ENCODE data around the gene RFTN1. TPM values are rescaled to one million over a fixed set of nuclear protein-coding genes. Genes with fewer than 3 reads are reported as not detected.
A peak's percentile ranks its signal among the peaks of the same experiment; 100 is the strongest.

The RFTN1 gene
- total and polyA plus RNA-seq, 2 donors (not counting 1 experiment from before 2014, with no cell fraction given) = 35.1 to 35.5 TPM

GRCh38 chr3:16536344-16536663, 22.8 kb upstream of the RFTN1 start:
- no peak for TF ChIP-seq CTCF (conservative IDR thresholded peaks at IDR 0.05 in 1 of 2, IDR thresholded peaks at IDR 0.05 in 1 of 2; ENCODE audit: low read depth in 1 of 2, low read length in 2 of 2)
- TF ChIP-seq EZH2 (IDR thresholded peaks at IDR 0.05; ENCODE audit: low read length, missing control alignments) = no peak
- no peak overlapping the region for H2AFZ ChIP-seq (ENCODE audit: low read length)
- no peak overlapping the region for H3K4me3 ChIP-seq (replicated peaks in 1 of 4; ENCODE audit: control extremely low read depth in 1 of 4, insufficient read depth in 1 of 4, low read depth in 3 of 4, low read length in 4 of 4)
- H3K27me3 ChIP-seq (ENCODE audit: control insufficient read depth, insufficient read depth, low read length) = peaks cover 13% of the 10 kb centered on the region
- DNase-seq (ENCODE audit: low read depth in 2 of 2) = no peak
- no peaks in the 10 kb centered on the region for H3K36me3 ChIP-seq (ENCODE audit: control insufficient read depth, insufficient read depth, low read length)
- H3K27ac ChIP-seq (ENCODE audit: insufficient read depth, low read length) = no peak overlapping the region
- H3K79me2 ChIP-seq (ENCODE audit: control insufficient read depth, insufficient read depth, low read length) = no peaks in the 10 kb centered on the region
- H3K4me1 ChIP-seq (ENCODE audit: control insufficient read depth, extremely low read depth, insufficient read depth, low read length) = no peaks in the 10 kb centered on the region
- H4K20me1 ChIP-seq (ENCODE audit: control insufficient read depth, extremely low read depth, insufficient read depth, low read length) = no peaks in the 10 kb centered on the region
- no peak overlapping the region for H3K4me2 ChIP-seq (ENCODE audit: extremely low read depth, insufficient read depth, low read length)
- H3K9me3 ChIP-seq (ENCODE audit: control insufficient read depth, insufficient read depth, low read depth, low read length) = no peaks in the 10 kb centered on the region
- H3K9ac ChIP-seq (ENCODE audit: insufficient read depth, low read length) = no peak overlapping the region

- H2AFZ ChIP-seq (ENCODE audit: low read length) = no peak overlapping the region
- H3K4me1 ChIP-seq (ENCODE audit: control insufficient read depth, extremely low read depth, insufficient read depth, low read length) = no peaks in the 10 kb centered on the region
- no peak for DNase-seq (ENCODE audit: low read depth in 2 of 2)
- H3K36me3 ChIP-seq (ENCODE audit: control insufficient read depth, insufficient read depth, low read length) = no peaks in the 10 kb centered on the region
- no peaks in the 10 kb centered on the region for H3K9me3 ChIP-seq (ENCODE audit: control insufficient read depth, insufficient read depth, low read depth, low read length)
- no peak overlapping the region for H3K9ac ChIP-seq (ENCODE audit: insufficient read depth, low read length)
- no peaks in the 10 kb centered on the region for H4K20me1 ChIP-seq (ENCODE audit: control insufficient read depth, extremely low read depth, insufficient read depth, low read length)
- H3K27me3 ChIP-seq (ENCODE audit: control insufficient read depth, insufficient read depth, low read length) = peaks cover 21% of the 10 kb centered on the region
- no peak overlapping the region for H3K27ac ChIP-seq (ENCODE audit: insufficient read depth, low read length)
- H3K4me3 ChIP-seq (replicated peaks in 1 of 4; ENCODE audit: control extremely low read depth in 1 of 4, insufficient read depth in 1 of 4, low read depth in 3 of 4, low read length in 4 of 4) = no peak overlapping the region
- TF ChIP-seq CTCF (conservative IDR thresholded peaks at IDR 0.05 in 1 of 2, IDR thresholded peaks at IDR 0.05 in 1 of 2; ENCODE audit: low read depth in 1 of 2, low read length in 2 of 2) = no peak
- no peak for TF ChIP-seq EZH2 (IDR thresholded peaks at IDR 0.05; ENCODE audit: low read length, missing control alignments)
- no peaks in the 10 kb centered on the region for H3K79me2 ChIP-seq (ENCODE audit: control insufficient read depth, insufficient read depth, low read length)
- H3K4me2 ChIP-seq (ENCODE audit: extremely low read depth, insufficient read depth, low read length) = no peak overlapping the region
Measured at GRCh38 chr3:16534640-16535262, 21.3 kb upstream of the RFTN1 start.

GRCh38 chr3:16533928-16534574, 20.6 kb upstream of the RFTN1 start:
- Histone ChIP-seq H3K36me3 (ENCODE audit: control insufficient read depth, insufficient read depth, low read length) (no peaks in the 10 kb centered on the region), H2AFZ (ENCODE audit: low read length) (no peak overlapping the region), H4K20me1 (ENCODE audit: control insufficient read depth, extremely low read depth, insufficient read depth, low read length) (no peaks in the 10 kb centered on the region), H3K9ac (ENCODE audit: insufficient read depth, low read length) (no peak overlapping the region), H3K4me1 (ENCODE audit: control insufficient read depth, extremely low read depth, insufficient read depth, low read length) (no peaks in the 10 kb centered on the region), H3K4me2 (ENCODE audit: extremely low read depth, insufficient read depth, low read length) (no peak overlapping the region), H3K9me3 (ENCODE audit: control insufficient read depth, insufficient read depth, low read depth, low read length) (no peaks in the 10 kb centered on the region), H3K79me2 (ENCODE audit: control insufficient read depth, insufficient read depth, low read length) (no peaks in the 10 kb centered on the region), H3K4me3 (replicated peaks in 1 of 4; ENCODE audit: control extremely low read depth in 1 of 4, insufficient read depth in 1 of 4, low read depth in 3 of 4, low read length in 4 of 4) (no peak overlapping the region), H3K27me3 (ENCODE audit: control insufficient read depth, insufficient read depth, low read length) (peaks cover 21% of the 10 kb centered on the region), H3K27ac (ENCODE audit: insufficient read depth, low read length) (no peak overlapping the region)
- TF ChIP-seq CTCF (conservative IDR thresholded peaks at IDR 0.05 in 1 of 2, IDR thresholded peaks at IDR 0.05 in 1 of 2; ENCODE audit: low read depth in 1 of 2, low read length in 2 of 2) (no peak), EZH2 (IDR thresholded peaks at IDR 0.05; ENCODE audit: low read length, missing control alignments) (no peak)
- DNase-seq (ENCODE audit: low read depth in 2 of 2) = peak in 1 of 2 donors; percentile 35
